Stimulated activated CD8-positive, alpha-beta memory T cell treated with anti-CD3 and anti-CD28 coated beads, Interleukin-4, amount 100 ng/mL, for 4 hours (primary cell): ENCODE results near the gene CHST1.
A peak's percentile ranks its signal among the peaks of the same experiment; 100 is the strongest.

Source experiments
- DNase-seq, 2 donors: peaks; one replicate each; pipeline ENCODE4 v3.0.0-alpha.2; 2020; ENCODE audit warnings: low read depth in 2 of 2, low spot score in 1 of 2

Gene CHST1

GRCh38 chr11:45660729-45661438, 4.5 kb downstream of the CHST1 start:
- DNase-seq: no peak

DNA sequence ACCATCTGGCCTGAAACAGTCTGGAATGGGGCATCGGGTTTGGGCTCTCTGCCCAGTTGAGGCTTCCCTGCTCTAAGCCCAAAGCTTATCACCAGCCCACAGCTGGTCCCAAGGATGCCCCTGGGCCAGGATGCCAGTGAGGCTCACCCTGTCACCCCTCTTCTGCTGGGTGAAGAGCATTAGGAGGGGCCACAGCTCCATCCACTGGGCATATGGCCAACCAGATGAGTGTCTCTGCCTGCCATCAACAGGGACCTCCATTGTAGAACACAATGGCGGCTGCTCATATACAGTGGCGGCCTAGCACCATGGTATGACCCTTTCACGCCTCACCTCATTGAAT, 5.6 kb downstream of the CHST1 start:
- DNase-seq: no peak

DNA sequence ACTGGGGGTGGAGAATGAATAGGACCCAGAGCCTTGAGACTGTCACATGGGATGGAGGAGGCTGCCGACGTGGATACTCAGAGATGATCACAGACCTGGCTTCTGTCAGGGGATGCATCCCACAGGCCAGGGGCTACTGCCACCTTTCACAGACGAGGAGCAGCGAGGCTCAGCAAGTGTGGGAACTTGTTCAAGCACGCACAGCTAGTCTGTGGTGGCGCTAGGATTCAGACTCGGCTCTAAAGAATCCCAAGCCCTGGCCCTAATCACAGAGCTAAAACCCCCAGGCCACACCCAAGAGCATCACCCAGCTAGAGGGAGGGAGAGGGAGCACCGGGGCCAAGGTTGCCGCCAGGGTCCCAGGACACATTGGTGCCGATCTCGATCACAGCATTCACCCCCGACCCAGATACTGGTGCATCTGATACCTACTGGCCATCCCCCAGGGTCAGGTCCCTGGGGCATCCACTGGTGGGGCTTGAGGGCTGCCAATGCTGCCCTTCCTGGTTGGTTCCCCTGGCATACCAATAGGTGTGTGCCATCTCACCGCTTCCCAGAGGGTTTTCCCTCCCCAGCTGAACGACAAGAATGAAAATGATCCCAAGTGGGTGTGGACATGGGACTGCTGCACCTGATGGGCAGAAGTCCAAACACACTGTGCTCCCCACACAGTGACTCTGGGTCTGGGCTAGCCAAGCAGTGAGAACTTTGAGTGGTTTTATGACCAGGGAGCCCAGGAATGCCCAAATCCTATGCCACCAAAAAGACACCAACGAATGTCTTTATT, 6.2 kb downstream of the CHST1 start:
- no peak for DNase-seq

- DNase-seq: no peak
Observed at GRCh38 chr11:45658292-45658991, 7.0 kb downstream of the CHST1 start.

DNA sequence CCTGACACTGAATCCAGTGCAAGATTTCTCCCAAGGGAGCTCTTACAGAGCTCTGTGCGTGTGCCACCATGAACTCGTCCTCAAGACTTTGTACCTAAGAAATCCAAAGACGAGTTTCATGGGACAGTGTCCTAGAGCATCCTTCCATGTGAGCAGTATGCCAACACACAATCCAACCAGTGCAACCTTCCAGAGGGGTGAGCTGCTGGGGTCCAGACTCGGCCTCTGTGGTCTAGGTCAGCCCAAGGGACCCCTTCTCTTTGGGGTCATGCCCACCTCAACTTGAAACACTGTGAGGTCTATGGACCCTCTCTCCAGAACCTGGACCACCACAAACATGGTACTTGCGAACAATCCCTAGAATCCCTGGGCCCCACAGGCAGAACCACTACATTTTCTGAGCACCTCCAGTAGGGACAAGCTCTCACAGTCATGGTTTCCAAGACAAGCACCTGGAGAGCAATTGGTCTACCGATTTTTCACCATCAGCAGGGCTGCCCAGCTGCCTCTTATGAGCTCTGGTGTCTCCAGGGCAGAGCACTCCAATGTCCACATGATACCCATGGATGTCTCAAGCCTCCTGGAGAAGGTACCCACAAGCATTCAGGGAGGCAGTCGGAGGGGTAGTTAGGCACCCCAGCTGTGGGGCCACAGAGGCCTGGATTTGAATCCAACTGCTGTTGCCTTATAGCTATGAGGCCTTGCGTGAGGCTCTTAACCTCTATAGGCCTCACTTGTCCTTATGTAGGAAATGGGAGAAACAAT, 7.7 kb downstream of the CHST1 start:
- no peak for DNase-seq

GRCh38 chr11:45655831-45656230, 9.6 kb downstream of the CHST1 start:
- no peak for DNase-seq

GRCh38 chr11:45655347-45655756, 10.1 kb downstream of the CHST1 start:
- DNase-seq: peak; percentile 13 to 14

DNA sequence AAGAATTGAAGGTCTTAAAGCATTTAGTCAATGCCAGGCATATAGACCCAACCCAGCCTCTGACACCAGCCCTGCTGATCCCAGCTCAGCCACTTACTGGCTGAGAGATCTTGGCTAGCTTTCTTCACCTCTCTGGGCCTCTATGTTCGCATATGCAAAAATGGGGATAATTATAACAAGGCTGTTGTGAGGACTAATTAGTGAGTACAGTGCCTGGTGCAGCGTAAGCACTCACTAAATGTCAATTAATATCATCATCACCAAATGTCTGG, 10.5 kb downstream of the CHST1 start:
- no peak for DNase-seq

DNA sequence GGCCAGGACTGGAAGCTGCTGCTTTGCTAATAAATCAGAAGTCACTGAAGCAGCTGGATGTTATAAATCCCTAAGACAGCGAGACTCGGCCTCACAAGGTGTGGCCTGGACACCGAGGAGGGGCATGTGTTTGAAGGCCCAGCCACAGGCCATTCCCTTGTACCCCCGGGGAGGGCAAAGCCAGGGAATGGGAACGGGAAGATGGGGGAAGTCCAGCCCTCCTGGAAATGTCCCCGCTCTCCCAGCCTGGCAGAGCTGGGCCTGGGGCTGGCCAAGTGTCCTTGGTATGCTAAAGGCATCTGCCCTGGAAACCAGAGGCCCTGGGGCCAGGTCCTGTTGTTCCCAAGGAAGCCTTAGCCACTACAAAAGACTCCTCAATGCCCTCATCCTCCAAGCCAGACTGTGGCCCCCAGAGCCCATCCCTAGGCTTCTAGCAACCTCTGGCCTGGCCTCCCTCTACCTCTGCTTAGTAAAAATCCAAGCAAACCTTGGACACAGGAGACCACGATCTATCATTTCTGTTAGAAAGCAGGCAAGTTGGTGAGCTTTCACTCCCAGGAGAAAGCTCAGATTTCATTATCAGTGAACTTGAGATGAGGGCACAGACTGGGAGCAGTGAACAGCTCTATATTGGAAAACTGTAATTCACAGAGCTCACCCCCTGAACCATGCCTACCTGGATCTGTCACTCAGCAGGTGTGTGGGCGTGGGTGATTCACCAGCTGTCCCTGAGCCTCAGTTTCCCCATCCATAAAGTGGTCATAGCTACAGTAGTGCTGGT, 11.0 kb downstream of the CHST1 start:
- DNase-seq: no peak

DNA sequence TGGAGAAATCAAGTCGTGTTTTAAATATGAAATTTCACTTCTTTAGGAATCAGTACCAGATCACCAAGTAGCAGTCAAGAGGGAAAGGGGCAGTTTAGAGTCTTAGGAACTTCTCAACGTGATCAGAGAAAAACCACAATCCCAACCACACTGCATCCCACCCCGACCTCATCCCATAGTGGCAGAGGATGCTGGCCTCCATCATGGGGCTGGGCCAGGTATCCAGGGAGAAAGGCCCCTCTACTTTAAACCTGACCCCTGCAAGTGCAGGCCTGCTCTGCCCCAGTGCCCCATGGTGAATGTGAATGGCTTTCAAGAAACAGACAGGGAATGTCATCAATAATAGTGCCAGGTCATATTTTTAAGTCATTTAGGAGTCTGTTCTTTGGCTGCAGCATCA, 12.1 kb downstream of the CHST1 start:
- no peak for DNase-seq

DNA sequence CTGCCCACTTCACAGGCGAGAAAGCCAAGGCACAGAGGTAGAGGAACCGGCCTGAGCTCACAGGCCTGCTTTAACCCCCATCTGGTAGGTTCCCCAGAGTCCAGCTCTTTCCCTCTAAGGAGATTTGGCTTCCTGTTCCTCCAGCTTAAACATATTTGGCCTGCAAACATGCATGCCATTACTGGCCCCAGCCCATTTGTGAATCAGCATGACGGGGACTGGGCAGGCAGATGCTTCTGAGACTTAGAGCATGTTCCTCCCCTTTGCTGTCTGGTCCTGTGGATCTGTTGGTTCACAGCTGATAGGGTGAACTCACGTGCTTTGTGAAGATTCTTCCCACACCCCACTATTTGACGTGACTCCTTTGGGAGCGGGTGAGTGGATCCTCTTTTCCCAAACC, 12.6 kb downstream of the CHST1 start:
- no peak for DNase-seq

GRCh38 chr11:45651841-45652749, 13.3 kb downstream of the CHST1 start:
- no peak for DNase-seq

DNA sequence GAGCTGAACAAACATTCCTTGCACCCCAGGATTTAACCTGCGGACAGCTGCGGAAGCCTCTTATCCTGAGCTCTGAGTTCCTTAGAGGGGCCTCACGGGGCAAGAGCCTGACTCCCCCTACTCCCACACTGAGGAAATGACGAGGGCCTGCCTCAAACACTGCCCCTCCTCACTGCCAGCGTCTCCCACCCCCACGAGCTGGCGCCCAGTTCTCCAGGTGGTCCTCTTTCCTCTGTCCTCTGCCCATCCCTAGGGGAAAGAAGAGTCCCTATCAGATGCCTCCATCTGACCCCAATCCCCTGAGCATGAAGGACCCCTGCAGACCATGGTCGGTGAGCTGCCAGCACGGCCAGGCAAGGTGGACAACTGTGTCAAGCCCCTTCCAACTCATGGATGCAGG, 14.3 kb downstream of the CHST1 start:
- no peak for DNase-seq

- no peak for DNase-seq
Observed at GRCh38 chr11:45650166-45651095, 15.0 kb downstream of the CHST1 start.

- no peak for DNase-seq
Observed at GRCh38 chr11:45649544-45650165, 15.8 kb downstream of the CHST1 start.

DNA sequence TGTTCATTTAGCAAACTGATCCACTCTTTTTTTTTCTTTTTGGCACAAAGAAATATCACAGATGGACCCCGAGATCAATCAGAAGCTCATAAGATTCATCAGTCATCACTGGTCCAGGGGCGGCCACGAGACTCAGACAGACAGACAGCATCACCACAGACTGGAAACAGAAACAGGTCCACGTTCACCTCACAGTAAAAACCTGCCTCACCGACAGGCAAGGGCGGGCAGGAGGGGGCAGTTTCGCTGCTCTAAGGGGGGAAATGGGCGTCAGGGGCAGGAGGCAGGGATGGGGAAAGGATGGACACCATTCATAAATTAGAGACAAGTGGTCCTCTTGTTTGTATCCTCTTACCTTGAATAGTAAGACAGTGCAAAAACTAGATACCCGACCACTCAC, 16.5 kb downstream of the CHST1 start:
- no peak for DNase-seq

DNA sequence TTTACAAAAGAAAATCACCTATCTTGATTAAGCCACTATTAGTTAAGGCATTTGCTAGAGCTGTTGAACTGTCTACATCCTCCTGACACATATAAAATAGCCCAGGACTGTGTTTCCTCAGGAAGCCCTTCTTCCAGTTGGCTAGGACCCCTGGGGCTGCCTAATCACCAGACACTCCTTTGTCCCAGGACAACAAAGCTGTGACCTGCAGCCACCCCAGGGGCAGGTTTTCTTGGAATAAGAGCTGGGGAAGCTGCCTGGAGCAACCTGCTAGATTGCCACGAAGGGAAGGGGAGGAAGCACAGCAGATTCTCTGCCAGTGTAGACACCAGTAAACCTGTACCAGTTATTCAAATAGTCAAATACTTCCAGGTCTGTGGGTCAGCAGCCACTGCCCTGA, 17.6 kb downstream of the CHST1 start:
- DNase-seq: no peak

DNA sequence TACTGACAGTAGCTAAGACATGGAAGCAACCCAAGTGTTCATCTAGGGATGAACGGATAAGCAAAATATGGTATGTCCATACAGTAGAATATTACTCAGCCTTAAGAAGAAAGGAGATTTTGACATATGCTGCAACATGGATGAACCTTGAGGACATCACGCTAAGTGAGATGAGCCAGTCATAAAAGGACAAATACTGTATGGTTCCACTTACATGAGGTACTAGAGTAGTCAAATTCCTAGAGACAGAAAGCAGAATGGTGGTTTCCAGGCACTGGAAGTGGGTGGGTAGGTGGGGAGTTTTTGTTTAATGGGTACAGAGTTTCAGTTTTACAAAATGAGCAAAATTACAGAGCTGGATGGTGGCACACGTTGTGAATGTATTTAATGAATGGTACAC, 18.1 kb downstream of the CHST1 start:
- DNase-seq: no peak
